Pulmonary artery endothelial cell (primary cell): ENCODE measurements around the gene SEC14L5. TPM values are rescaled to one million over a fixed set of nuclear protein-coding genes. Genes with fewer than 3 reads are reported as not detected.
"Not testable (repeated sequence)": the region's sequence is repeated elsewhere in the genome, so short reads cannot be mapped to it uniquely, and the experiment has no call there.

Experiments used
- DNase-seq: peaks from one replicate; pipeline ENCODE4 v3.0.0-alpha.2; 2011; ENCODE audit warnings: low read depth, low spot score
- total RNA-seq: library from RNA; depleted of rRNA; stranded (reverse); fragments of >200 nt; gene quantifications from 2 replicates; pipeline ENCODE4 v1.2.3, GENCODE V29; 2014

SEC14L5 gene
- total RNA-seq, 1 donor from 2014 or later, result not detected

DNA sequence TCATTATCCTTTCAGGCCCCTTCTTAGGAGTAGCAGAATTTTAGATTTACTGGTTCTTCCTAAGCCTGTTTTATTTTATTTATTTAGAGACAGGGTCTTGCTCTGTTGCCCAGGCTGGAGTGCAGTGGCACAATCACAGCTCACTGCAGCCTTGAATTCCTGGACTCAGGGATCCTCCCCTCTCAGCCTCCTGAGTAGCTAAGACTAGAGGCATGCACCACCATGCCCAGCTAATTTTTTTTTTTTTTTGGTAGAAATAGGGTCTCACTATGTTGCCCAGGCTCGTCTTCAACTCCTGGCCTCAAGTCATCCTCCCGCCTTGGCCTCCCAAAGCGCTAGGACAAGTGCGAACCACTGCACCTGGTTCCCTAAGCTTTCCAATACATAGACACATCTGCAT, 28.5 kb upstream of the SEC14L5 start:
- not testable (repeated sequence) for DNase-seq

DNA sequence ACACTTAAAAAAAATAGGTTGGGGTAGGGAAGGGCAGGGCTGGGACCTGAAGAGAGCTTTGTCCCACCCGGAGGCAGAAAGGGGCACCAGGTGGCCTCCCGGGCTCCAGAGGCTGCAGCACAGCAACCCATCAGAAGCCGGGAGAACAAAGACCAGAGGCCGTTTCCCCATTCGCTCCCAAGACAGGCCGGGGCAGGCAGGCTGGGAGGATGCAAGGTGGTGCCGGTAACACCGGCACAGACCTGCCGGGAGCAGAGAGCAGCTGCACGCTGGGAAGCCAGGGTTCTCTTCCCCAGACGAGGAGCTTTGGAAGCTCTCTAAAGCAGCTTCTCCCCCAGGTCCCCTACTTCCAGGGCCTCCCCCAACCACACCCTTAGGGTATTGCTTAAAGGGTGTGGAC, 26.7 kb upstream of the SEC14L5 start:
- DNase-seq, result no peak

DNA sequence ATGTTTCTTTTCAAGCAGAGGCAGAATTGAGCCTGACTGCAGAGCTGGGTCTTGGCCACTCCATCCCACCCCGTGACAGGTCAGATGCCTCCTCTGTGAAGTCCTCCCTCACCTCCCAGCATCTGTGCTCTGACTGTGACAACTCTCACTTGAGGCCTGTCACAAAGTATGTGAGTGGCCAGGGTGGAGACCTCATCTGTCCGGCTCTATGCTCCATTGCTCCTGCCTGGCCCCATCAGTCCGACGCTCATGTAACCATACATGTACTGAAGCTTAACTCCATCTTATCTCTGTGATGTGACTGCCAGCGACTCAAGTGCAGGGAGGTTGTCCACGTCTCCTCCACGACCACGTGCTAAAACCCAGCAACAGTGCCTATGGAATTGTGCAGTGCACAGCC, 24.7 kb upstream of the SEC14L5 start:
- DNase-seq, result no peak

DNA sequence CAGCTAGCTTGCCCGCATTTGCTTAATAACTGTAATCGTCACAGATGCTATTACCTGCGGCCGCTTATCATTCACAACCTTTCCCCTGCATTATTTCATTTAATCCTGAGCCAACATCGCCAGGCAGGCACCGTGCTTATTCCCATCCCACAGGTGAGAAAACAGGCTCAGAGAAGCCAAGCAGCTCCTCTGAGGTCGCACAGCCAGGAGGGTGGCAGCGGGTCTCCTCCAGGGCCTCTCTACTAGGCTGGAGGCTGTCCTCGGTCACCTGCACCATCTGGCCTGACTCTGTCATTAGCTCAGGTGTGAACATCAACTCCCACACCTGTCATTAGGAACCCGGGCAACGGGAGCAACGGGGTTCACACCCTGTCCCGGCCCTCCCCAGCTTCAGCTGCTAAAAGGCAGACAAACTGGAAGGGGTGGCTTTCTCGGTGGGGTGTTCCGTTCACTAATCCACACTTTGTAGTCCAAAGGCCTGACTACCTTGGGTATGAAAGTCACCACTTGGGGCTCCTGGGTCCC, 24.2 kb upstream of the SEC14L5 start:
- DNase-seq, result no peak

DNA sequence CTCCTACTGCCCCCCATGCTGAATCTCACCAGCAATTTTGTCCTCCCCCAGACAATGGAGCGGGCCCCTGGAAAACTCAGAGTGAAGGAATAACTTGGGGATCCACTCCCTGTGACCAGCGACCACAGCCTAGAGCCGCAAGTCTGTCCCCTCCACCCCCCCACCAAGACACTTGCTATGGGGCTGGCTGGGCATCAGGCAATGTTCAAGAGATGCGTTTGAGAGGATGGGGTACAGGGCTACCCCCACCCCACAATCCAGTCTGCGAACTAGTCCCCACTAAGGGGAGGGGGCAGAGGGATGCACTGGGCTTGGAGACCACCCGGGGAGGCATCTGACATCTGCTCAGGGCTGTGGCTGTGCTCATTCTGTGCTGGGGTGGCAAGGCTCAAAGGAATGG, 23.5 kb upstream of the SEC14L5 start:
- no peak for DNase-seq

DNA sequence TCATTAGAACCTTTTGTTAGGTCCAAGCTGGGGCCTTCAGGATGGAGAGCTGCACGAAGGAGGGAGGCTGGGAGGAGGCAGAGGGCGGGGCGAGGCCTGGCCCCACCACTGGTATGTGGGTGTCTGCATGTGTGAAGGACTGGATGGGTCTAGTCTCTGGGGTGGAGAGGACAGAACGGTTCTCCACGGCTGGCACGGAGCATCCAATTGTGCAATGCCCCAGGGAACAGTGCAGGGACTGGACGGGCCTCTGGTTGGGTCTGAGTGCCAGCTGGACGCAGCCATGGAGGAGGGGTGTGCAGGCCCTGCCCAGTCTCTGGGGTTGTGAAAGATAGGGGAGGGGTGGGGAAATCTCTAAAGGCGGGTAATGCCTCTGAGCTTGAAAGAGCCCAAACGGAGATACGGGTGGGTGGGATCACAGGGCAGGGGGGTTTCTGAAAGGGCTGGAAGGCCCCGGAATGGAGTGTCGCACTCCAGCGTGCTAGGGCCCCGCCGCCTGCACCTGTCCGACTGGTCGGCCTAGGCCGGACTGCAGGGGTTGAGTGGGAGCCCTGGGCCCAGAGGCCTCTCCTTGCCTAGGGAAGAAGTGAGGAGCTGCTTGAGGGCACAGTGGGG, 22.8 kb upstream of the SEC14L5 start:
- DNase-seq, result no peak

DNA sequence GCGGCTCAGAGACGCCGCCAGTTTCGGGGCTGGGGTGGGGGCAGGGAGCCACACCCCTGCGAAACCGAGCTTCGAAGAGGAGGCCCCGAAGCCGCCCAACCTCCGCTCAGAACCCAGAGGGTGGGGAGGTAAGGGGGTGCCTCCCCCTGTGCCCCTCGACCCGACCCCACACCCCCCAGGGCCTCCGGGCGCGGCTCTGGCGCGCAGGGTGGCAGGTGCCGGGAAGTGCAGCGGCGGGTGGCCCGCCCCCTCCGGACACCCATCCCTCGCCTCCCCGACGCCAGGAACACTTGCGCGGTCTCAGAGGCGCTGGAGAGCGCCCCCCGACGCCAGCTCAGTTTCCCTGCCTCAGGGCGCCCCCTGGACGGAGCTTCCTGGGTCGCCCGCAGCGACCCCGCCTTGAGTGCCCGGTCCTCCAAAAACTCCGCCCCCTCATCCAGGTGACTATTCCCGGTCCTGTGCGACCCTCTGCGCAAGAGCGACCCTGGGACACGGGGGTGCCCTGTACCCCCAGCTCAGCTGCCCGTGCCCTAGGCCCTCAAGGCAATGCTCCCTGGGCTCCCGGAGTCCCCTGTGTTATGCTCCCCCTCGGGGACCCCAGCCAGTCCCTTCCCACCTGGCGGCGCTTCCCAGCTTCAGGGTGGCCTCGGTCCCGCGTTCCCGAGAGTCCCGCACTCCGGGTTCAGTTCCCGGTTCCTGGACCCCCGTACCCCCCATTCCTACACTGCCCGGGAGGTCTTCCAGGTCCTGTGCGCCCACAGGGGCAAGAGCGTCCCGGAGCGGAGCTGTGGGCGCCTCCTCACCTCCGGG, 21.7 kb upstream of the SEC14L5 start:
- DNase-seq, result no peak

DNA sequence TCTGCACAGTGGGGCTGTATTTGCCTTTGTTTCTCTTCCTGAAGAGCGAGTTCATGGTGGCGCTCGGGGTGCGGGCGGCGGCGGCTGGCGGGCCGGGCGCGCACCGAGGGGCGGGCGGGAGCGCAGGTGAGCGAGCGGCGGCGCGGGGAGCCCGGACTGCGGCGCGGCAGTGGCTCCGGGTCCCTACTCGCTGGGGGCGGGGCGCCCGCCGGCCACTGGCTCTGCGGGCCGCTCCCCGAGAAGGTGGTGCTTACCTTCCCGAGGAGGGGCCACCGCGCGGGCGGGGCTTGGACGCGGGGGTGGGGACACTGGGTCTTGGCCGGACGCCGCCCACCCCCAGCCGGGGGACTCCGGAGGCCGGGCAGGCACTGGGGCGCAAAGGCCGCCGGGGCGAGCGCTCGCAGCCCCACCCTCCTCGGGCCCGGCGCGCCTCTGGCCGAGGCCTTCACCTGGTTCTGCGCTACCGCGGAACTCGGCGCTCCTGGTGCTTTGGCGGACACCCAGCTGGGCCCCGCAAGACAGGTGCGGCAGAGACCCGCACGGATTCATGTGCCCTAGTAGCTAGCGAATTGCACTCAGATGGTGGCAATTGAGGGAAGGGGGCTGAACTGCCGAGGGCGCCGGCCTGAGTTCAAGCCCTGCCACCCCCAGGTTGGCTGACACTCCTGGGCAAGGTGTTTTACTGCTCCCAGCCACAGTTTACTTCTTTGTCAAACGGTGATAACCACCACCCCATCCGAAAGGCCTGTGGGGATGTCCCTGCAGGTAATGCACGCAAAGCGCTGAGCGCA, 20.9 kb upstream of the SEC14L5 start, which contains the start of gene PPL:
PPL (minus strand) TSS at position 158 of the 791 bp plus-strand sequence; CDS start at position 55, 103 bp downstream.
- no peak for DNase-seq

DNA sequence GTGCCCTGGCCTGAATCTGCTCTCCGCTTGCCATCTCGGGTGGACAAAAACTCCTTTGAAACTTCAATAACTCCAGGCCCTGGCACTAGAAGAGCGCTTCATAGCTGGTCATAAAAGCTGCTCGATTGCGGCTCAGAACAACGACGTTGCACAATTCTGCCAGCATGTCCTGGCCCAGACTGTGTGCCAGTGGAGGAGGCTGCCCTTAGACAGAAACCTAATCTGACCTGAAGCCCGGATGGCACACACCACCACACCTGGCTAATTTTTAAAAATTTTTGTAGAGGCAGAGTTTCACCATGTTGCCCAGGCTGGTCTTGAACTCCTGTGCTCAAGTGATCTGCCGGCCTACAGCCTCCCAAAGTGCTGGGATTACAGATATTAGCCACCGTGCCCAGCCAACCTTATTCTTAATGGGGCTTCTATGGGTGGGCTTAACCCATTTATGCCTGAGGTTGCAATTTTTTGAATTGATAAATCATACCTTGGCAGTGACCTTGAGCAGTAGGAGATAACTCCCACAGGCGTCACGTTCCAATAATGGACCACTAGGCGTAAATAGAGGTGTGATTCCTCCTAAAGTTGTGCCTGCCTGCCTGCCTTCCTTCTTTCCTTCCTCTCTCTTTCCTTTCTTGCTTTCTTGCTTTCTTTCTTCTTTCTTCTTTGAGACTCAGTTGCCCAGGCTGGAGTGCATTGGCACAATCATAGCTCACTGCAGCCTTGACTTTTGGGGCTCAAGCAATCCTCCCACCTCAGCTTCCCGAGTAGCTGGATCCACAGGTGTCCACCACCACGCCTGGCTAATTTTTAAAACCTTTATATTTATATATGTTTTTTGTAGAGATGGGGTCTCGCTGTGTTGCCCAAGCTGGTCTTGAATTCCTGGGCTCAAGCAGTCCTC, 20.1 kb upstream of the SEC14L5 start:
- DNase-seq, result no peak

DNA sequence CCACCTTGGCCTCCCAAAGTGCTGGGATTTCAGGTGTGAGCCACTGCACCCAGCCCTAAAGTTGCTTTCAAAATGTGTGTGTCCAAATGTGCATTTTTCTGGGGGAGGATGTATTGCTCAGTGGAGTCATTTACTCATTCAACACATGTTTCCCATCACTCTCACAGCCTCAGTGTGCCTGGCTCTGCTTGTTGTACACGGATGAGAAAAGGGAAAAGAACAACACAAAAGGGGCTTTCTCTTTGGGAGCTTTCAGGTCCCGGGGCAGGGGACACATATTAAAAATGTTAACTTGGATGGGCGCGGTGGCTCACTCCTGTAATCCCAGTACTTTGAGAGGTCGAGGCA, 19.5 kb upstream of the SEC14L5 start:
- no peak for DNase-seq

DNA sequence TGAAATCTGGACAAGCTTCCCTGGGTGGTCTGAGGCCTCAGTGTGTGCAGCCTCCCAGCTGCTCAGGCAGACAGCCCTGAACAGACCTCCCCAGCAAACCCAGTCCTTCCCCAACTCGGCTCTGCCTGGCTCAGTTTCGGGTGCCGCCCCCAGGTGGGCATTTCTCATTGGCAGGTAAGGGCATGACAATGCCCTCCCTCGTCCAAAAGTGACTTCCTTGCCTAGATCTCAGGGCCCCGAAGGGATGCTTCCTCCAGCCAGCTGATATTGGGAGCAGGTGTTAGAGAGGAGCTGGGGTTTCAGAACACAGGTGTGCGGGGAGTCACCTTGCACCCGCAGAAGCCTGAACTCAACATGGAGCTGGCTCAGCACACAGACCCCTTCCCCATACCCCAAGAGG, 17.4 kb upstream of the SEC14L5 start:
- no peak for DNase-seq

DNA sequence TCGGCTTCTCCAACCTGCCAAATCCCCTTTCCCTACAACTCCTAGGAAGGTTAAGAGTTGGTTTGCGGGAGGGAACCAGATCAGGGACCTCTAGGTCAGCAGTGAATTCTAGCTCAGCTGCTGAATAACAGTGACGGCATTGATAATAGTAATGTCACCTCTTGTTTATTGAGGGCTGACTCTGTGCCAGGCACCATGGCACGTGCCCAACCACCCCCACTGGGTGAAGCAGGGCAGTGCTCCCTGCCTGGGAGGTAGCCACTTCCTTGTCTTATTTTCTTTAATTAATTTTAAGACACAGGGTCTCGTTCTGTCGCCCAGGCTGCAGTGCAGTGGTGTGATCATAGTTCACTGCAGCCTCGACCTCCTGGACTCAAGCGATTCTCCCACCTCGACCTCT, 15.6 kb upstream of the SEC14L5 start:
- no peak for DNase-seq

DNA sequence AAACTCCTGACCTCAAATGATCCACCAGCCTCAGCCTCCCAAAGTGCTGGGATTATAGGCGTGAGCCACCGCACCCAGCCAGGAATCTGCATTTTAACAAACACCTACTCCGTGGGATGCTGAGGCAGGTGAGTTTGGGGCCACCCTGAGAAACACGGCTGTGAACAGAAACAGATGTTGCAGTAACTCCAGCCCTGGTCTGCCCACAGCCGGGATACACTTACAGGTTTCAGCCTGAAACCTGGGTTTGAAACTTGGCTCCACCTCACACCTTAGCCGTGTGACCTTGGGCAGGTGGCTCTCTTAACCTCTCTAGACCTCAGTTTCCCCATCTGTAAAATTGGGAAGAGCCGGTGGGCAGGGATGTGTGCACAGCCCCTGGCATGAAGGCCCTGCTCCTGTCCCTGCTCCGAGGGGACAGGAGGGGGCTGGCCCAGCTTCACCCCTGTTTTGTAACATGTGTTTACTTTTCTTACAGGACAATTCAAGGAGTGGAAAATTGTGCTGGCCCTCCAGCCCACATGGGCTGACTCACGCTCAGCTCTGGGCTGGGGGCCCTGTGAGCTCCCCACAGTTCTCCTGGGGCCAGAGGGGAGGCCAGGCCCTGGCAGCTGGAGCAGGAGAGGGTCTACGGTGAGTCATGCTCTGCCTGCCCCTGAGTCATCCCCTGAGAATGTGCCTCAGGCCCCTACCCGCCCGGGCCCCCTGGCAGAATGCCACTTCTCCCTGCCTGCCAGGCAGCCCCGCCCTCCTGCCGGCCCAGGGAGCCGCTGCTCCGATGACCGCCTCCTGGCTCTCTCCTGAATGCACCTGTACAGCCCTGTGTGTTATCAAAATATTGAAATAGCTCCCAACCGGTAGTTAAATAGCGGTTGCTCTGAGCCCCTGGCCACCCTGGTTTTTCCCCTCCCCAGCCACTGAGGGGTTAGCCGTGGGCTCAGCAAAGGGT, 13.5 kb upstream of the SEC14L5 start:
- peak; percentile 93 for DNase-seq

DNA sequence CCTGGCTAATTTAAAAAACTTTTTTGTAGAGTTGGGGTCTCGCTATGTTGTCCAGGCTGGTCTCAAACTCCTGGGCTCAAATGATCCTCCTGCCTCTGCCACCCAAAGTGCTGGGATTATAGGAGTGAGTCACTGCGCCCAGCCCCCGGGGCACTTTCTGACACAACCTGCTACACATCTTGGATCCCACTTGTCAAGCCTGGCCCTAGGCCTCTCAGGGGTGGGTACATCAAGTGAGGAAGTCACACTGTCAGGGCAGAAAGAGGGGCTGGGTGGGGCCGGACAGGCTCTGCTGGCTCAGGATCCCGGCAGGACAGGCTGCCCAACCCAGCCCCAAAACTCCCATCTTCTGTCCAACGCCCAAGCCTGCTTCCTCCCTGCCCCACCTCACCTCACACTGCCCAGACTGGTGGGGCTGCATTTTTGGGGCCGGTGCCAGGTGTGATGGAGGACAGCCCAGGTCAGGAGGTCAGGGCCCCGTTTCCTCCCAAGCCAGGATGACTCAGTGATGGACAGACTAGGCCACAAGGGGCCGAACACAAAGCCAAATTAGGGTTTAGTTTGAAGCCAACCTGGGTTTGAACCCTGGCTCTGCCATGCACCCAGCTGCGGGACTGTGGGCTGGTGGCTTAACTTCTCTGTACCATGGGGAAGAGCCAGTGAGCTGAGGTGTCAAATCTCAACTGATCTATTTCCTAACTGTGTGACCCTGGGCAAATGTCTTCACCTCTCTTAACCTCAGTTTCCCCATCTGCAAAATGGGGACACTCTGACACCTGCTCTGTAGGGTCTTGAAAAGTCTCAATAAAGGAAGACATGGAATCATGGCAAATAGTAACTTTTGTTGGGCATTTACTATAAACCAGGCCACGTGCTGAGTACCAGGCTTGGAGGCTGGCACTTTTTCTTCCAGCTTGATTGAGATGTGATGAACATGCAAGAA, 12.3 kb upstream of the SEC14L5 start:
- DNase-seq, result no peak

DNA sequence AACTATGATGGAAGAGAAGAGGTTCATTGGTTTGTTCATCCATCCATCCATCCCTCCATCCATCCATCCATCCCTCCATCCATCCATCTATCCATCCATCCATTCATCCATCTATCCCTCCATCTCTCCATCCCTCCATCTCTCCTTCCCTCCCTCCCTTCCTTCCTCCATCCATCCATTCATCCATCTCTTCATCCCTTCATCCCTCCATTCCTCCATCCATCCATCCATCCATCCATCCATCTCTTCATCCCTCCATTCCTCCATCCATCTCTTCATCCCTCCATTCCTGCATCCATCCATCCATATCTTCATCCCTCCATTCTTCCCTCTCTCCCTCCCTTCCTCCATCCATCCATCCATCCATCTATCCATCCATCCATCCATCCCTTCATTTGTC, 11.2 kb upstream of the SEC14L5 start:
- no peak for DNase-seq

DNA sequence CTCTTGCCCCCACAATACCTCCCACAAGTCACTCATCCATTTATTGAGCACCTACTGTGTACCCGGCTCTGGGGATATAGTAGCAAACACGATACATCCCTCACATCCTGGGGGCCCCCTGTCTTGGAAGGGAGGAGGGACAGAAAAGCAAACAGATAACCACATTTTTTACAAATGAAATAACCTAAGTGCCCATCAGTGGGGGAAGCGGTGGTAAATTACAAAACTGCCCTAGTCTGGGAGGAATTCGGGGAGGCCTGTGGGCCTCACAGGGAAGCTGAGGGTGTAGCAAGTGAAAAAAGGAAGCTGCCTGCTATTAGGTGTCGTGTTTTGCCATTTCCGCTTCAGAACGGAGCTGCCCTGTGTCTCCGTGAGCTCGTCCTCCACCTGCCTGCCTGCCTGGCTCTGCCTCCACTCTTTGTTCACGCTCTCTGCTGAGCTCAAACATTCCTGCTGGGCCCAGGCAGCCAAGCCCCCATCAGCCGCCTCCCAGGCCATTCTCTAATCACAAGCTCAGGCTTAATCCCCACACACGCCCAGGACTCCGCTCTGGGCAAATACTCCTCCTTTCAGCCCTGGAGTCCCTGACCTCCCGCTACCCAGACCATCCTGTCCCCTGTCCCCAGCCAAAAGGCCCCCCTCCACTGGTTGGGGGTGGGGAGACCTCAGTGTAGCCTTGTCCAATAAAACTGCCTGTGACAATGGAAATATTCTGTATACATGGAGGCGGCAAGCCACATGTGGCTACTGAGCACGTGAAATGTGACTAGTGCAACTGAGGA, 10.2 kb upstream of the SEC14L5 start:
- no peak for DNase-seq

DNA sequence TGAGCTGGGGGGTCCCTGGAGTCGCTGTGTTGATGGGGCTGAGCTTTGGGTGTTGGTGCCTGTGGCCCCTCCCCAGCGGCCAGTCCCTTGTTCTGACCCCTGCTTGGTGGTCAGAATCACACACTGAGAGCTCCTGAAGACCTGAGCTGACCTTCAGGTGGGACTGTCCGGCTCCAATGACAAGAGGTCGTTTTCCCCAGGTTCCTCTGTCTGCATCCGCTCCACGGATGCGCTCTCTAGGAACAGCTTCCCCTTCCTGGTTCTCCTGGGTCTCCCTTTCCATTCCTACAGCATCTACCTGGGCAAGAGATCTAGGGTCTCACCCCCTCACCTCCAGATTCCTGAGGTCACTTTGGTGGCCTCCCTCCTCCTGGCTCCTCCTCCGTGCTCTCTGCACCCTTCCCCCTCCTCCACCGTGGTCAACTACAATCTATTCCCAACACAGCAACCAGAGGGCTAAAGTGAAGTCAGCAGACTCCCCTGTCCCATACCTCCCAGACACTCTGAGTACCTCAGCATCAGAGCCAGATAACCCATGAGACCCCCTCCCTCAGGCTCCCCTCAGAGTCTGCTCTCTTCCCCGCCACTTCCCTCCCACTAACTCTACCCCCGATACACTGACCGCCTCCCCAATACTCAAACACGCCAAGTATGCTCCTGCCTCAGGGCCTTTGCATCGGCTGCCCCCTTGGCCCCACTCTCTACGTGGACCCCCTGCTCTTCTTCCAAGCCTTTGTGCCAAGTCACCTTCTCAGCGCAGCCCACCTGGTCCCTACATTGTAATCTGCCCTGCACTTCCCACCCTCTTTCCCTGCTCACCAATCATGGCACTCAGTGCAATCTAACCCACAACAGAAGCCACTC, 9.0 kb upstream of the SEC14L5 start:
- DNase-seq, result no peak
